ENCODE data around the gene TESK2.

Gene TESK2

GRCh38 chr1:45356186-45356585 is 134.8 kb downstream of the TESK2 start:
- Histone ChIP-seq H3K9me2 (replicated peaks; ENCODE audit: low read depth, low read length) (no peaks in the 10 kb centered on the region), H3K79me2 (ENCODE audit: insufficient read depth, low read length) (no peaks in the 10 kb centered on the region), H3K9ac (ENCODE audit: low read depth, low read length, poor library complexity, severe bottlenecking) (no peak overlapping the region), H2AFZ (ENCODE audit: low read length) (no peak overlapping the region), H3K27me3 (ENCODE audit: insufficient read depth, low read length, poor library complexity, severe bottlenecking) (no peaks in the 10 kb centered on the region), H3K4me3 (ENCODE audit: low read length, poor library complexity, severe bottlenecking) (no peak overlapping the region), H3K4me1 (ENCODE audit: insufficient read depth, low read length, poor library complexity, severe bottlenecking) (no peaks in the 10 kb centered on the region), H3K36me3 (ENCODE audit: insufficient read depth, low read length) (no peaks in the 10 kb centered on the region), H3K4me2 (ENCODE audit: low read depth, low read length, poor library complexity, severe bottlenecking) (no peak overlapping the region), H3K9me3 (ENCODE audit: insufficient read depth, low read depth, low read length) (no peaks in the 10 kb centered on the region), H3F3A (ENCODE audit: low read depth) (no peaks in the 10 kb centered on the region), H4K20me1 (ENCODE audit: insufficient read depth, low read length, poor library complexity, severe bottlenecking) (no peaks in the 10 kb centered on the region)
- TF ChIP-seq CTCF (conservative IDR thresholded peaks at IDR 0.05; ENCODE audit: low read length), result no peak
- no peak for TF ChIP-seq EZH2phosphoT487 (IDR thresholded peaks at IDR 0.05; ENCODE audit: borderline replicate concordance)

- H2AFZ ChIP-seq (ENCODE audit: low read length), result no peak overlapping the region
These were observed 135.3 kb downstream of the TESK2 start for GRCh38 chr1:45355683-45356082.

GRCh38 chr1:45354838-45355237 is 136.1 kb downstream of the TESK2 start:
- Histone ChIP-seq H3K4me2 (ENCODE audit: low read depth, low read length, poor library complexity, severe bottlenecking) (no peak overlapping the region), H3K9ac (ENCODE audit: low read depth, low read length, poor library complexity, severe bottlenecking) (no peak overlapping the region), H3K4me3 (ENCODE audit: low read length, poor library complexity, severe bottlenecking) (no peak overlapping the region), H3K9me3 (ENCODE audit: insufficient read depth, low read depth, low read length) (no peaks in the 10 kb centered on the region), H4K20me1 (ENCODE audit: insufficient read depth, low read length, poor library complexity, severe bottlenecking) (no peaks in the 10 kb centered on the region), H3K4me1 (ENCODE audit: insufficient read depth, low read length, poor library complexity, severe bottlenecking) (no peaks in the 10 kb centered on the region), H3K9me2 (replicated peaks; ENCODE audit: low read depth, low read length) (no peaks in the 10 kb centered on the region), H3K27me3 (ENCODE audit: insufficient read depth, low read length, poor library complexity, severe bottlenecking) (no peaks in the 10 kb centered on the region), H3K36me3 (ENCODE audit: insufficient read depth, low read length) (no peaks in the 10 kb centered on the region), H3K79me2 (ENCODE audit: insufficient read depth, low read length) (no peaks in the 10 kb centered on the region), H2AFZ (ENCODE audit: low read length) (no peak overlapping the region), H3F3A (ENCODE audit: low read depth) (no peaks in the 10 kb centered on the region)
- TF ChIP-seq CTCF (conservative IDR thresholded peaks at IDR 0.05; ENCODE audit: low read length) (no peak), EZH2phosphoT487 (IDR thresholded peaks at IDR 0.05; ENCODE audit: borderline replicate concordance) (no peak)

More at GRCh38 chr1:45355683-45356082, 135.3 kb downstream of the TESK2 start:
- no peaks in the 10 kb centered on the region for H4K20me1 ChIP-seq (ENCODE audit: insufficient read depth, low read length, poor library complexity, severe bottlenecking)
- TF ChIP-seq EZH2phosphoT487 (IDR thresholded peaks at IDR 0.05; ENCODE audit: borderline replicate concordance) (no peak), CTCF (conservative IDR thresholded peaks at IDR 0.05; ENCODE audit: low read length) (no peak)
- no peaks in the 10 kb centered on the region for H3K27me3 ChIP-seq (ENCODE audit: insufficient read depth, low read length, poor library complexity, severe bottlenecking)
- H3K4me3 ChIP-seq (ENCODE audit: low read length, poor library complexity, severe bottlenecking), result no peak overlapping the region
- H3K9me2 ChIP-seq (replicated peaks; ENCODE audit: low read depth, low read length), result no peaks in the 10 kb centered on the region
- H3K79me2 ChIP-seq (ENCODE audit: insufficient read depth, low read length), result no peaks in the 10 kb centered on the region
- H3K9ac ChIP-seq (ENCODE audit: low read depth, low read length, poor library complexity, severe bottlenecking), result no peak overlapping the region
- H3F3A ChIP-seq (ENCODE audit: low read depth), result no peaks in the 10 kb centered on the region
- H3K9me3 ChIP-seq (ENCODE audit: insufficient read depth, low read depth, low read length), result no peaks in the 10 kb centered on the region
- no peaks in the 10 kb centered on the region for H3K4me1 ChIP-seq (ENCODE audit: insufficient read depth, low read length, poor library complexity, severe bottlenecking)
- H3K36me3 ChIP-seq (ENCODE audit: insufficient read depth, low read length), result no peaks in the 10 kb centered on the region
- H3K4me2 ChIP-seq (ENCODE audit: low read depth, low read length, poor library complexity, severe bottlenecking), result no peak overlapping the region
